HG02885 (cell line): Measurements from ENCODE around the gene GDI1.

Experiments used
- ATAC-seq: cut with Tn5 transposase; IDR thresholded peaks from one replicate; pipeline ENCODE4 v1.9.1; 2021; ENCODE audit warnings: mild to moderate bottlenecking; ENCODE audit not compliant: unreplicated experiment, poor library complexity

Gene GDI1

GRCh38 chrX:154436374-154436982 lies 476 bp upstream of the GDI1 start:
- peak; percentile 50 for ATAC-seq

- no peak for ATAC-seq
Measured at GRCh38 chrX:154437971-154438893, 1.3 kb downstream of the GDI1 start.

- no peak for ATAC-seq
Measured at GRCh38 chrX:154439841-154440240, 2.9 kb downstream of the GDI1 start.

GRCh38 chrX:154440623-154441357 lies 3.8 kb downstream of the GDI1 start:
- no peak for ATAC-seq

- ATAC-seq: no peak
Measured at GRCh38 chrX:154441564-154441963, 4.6 kb downstream of the GDI1 start.

- no peak for ATAC-seq
Measured at GRCh38 chrX:154441984-154442707, 5.2 kb downstream of the GDI1 start.

GRCh38 chrX:154443479-154443910 lies 6.5 kb downstream of the GDI1 start:
- peak; percentile 3 for ATAC-seq

- ATAC-seq: peak; percentile 75
Measured at GRCh38 chrX:154443992-154444754, 7.2 kb downstream of the GDI1 start, which contains the start of gene FAM50A. FAM50A (plus strand) TSS chrX:154444141; CDS start chrX:154444236, 95 bp downstream.

DNA sequence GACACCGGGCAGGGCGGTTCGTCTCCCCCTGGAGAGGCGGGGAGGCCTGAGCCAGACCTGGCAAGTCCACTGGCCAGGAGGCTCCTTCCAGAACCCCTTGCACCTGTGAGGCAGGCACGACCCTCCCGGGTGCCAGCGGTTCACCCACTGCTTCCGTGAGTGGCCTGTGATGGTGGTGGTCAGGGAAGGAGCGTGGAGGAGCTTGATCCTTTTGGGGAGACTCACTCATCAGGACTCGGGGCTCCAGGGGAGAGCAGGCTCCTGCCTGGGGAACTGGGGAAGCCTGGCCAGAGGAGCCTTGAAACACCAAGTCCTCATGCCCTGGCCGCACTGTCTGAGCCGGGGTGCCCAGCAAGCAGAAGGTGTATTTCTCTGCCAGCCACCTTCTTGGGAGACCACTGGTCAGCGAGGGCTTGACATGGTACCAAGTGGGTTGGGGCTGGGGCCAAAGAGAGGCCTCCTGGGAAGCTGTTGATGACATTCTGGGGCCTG lies 7.8 kb downstream of the GDI1 start:
- ATAC-seq: no peak

DNA sequence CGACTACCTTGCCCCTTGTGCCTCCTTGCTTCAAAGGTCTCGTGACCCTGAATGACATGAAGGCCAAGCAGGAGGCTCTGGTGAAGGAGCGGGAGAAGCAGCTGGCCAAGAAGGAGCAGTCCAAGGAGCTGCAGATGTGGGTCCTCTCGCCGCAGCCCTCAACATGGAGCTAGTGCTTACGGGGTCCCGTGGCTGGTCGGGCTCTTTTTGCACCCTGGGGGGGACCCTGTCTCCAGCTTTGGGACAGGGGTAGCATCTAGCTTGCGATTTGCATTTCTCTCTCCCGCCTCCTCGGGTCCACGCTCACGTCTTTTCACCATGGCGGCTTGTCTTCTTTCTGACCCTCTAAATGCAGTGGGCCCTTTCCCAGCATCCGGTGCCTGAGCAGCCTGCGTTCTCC lies 8.8 kb downstream of the GDI1 start:
- ATAC-seq: no peak

- ATAC-seq: no peak
Measured at GRCh38 chrX:154446430-154446829, 9.5 kb downstream of the GDI1 start.

GRCh38 chrX:154448484-154448883 lies 11.5 kb downstream of the GDI1 start:
- no peak for ATAC-seq

DNA sequence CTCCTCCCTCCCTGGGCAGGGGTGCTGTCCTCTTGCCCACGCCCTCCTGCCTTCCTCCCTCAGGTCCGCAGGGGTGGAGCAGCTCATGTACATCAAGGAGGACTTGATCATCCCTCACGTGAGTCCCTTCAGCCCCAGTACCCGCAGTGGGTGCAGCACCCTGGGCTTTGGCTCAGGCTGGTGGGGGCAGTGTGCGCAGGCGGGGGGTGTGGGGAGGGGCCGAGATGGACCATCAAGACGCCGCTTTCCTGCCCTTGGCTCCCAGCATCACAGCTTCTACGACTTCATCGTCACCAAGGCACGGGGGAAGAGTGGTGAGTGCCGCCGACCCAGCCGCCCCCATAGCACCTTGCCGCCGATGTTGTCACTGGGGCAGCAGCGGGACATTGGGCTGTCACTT lies 12.7 kb downstream of the GDI1 start:
- no peak for ATAC-seq

- ATAC-seq: no peak
Measured at GRCh38 chrX:154450312-154450711, 13.4 kb downstream of the GDI1 start.

- no peak for ATAC-seq
Measured at GRCh38 chrX:154452823-154453222, 15.9 kb downstream of the GDI1 start.

DNA sequence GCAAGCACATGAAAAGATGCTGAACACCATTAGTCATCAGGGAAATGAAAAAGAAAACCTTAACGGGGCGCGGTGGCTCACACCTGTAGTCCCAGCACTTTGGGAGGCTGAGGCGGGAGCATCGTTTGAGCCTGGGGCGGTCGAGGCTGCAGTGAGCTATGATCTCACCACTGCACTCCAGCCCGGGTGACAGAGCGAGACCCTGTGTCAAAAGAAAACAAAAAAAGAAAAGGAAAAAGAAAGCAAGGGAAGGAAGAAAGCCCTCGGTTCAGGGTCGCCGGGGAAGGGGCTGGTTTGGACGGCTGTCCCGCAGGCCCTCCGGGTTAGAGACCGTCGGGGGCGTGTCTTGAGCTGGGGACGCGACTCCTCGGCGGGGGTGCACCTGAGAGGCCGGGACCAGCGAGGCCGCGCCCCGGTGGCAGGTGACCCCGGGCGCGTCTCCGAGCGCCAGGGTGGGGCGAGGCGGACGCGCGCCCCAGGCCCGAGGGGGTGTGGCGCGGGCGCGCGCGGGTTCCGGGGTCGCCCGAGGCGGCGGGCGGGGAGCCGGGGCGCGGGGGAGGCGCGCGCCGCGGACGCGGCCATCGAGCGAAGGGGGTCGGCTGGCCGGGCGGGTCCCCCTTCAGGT lies 20.6 kb downstream of the GDI1 start:
- ATAC-seq: peak; percentile 65

DNA sequence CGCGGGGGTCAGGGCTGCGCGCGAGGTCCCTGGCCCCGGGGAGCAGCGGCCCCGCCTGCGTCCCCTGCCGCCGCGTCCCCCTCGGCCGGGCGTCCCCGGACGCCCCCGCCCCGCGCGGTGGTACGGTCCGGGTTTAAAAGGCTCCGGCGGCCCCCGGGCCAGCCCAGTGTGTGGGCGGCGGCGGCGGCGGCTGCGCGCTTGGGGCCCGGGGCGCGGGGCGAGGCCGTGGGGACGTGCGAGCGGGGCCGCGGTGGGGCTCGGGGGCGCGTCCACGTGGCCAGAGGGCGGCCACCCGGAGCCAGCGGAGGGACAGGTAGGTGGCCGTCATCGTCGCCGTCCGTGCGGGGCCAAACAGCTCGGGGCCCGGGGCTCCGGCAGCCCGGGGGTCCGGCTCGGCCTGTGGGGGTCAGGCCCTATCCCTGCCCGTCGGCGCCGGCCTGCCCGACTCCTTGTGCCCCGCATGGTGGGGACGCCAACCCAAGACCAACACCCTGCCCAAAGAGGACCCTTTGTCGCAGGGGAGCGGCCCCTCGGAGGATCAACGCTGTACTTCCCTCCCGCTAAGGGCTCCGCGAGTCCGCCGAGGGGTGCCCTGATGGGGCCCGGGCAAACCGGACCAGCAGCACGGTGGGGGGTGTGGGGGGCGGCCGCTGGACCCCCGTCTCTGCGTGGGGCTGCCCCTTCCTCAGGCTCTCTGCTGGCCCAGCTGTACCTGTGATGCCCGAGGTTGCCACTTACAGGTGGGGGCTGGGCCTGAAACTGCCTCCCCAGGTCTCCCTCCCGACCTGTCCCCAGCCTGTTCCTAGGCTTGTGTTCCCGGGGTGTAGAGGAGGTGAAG lies 21.4 kb downstream of the GDI1 start, which contains the start of gene PLXNA3:
TSS of gene PLXNA3 (plus strand) at position 166 of the 838 bp plus-strand sequence. CDS start 1,903 bp downstream, outside the sequence.
- ATAC-seq: peak; percentile 65
